ENCODE data around the gene VRK1.

- no peak for TF ChIP-seq FOSB (CRISPR knock-in tag; IDR thresholded peaks at IDR 0.05)
- TF ChIP-seq, protein P1, sequence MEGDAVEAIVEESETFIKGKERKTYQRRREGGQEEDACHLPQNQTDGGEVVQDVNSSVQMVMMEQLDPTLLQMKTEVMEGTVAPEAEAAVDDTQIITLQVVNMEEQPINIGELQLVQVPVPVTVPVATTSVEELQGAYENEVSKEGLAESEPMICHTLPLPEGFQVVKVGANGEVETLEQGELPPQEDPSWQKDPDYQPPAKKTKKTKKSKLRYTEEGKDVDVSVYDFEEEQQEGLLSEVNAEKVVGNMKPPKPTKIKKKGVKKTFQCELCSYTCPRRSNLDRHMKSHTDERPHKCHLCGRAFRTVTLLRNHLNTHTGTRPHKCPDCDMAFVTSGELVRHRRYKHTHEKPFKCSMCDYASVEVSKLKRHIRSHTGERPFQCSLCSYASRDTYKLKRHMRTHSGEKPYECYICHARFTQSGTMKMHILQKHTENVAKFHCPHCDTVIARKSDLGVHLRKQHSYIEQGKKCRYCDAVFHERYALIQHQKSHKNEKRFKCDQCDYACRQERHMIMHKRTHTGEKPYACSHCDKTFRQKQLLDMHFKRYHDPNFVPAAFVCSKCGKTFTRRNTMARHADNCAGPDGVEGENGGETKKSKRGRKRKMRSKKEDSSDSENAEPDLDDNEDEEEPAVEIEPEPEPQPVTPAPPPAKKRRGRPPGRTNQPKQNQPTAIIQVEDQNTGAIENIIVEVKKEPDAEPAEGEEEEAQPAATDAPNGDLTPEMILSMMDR (IDR thresholded peaks at IDR 0.05): no peak
Measured at GRCh38 chr14:96844857-96845570, 47.8 kb downstream of the VRK1 start.

Measured in A549 (cell line).